K562 (cell line): ENCODE data around the gene USH2A.

Source experiments
- EZH2 ChIP-seq: IDR thresholded peaks from 2 replicates; pipeline ENCODE4 v1.6.1; 2012; ENCODE audit warnings: low read depth, mild to moderate bottlenecking, inconsistent platforms, low read length, borderline replicate concordance
- JUNB ChIP-seq: fragments of 450-650 bp; formaldehyde crosslinking; conservative IDR thresholded peaks from 2 replicates; pipeline ENCODE4 v1.4.0; 2020; ENCODE audit warnings: mild to moderate bottlenecking

DNA sequence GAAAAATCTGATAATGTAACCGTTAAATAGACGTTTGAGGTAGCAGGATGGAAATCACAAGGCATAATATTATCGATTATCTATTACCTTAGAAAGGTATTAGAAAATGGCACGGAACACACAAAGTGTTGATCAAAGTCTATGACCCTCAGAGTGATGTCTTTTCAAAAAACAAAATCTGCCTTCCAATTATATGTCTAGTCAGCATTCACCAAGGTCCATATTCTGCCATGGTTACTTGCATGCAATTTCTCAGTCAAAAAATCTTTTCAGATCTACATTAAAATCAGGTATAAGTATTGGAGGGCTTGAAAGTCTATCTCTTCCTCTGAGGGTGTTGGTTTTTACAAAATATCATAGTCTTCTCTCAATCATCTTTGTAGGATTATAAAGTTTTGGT is 774.3 kb downstream of the USH2A start:
- TF ChIP-seq JUNB (CRISPR knock-in tag) (no peak), EZH2 (no peak)
